HG03565 (cell line): ENCODE results near the gene RACGAP1.

ENCODE experiments used
- ATAC-seq: cut with Tn5 transposase; IDR thresholded peaks from one replicate; pipeline ENCODE4 v1.9.1; 2021; ENCODE audit warnings: mild to moderate bottlenecking, moderate library complexity; ENCODE audit not compliant: unreplicated experiment

The RACGAP1 gene

GRCh38 chr12:49944718-49945117 lies 80.6 kb downstream of the RACGAP1 start:
- no peak for ATAC-seq

GRCh38 chr12:49944046-49944445 lies 81.2 kb downstream of the RACGAP1 start:
- no peak for ATAC-seq

GRCh38 chr12:49943625-49943960 lies 81.7 kb downstream of the RACGAP1 start:
- no peak for ATAC-seq

- ATAC-seq = no peak
These were observed 82.2 kb downstream of the RACGAP1 start for GRCh38 chr12:49942921-49943624.

- no peak for ATAC-seq
These were observed 82.8 kb downstream of the RACGAP1 start for GRCh38 chr12:49942512-49942893.

- no peak for ATAC-seq
These were observed 83.5 kb downstream of the RACGAP1 start for GRCh38 chr12:49941556-49942511.

GRCh38 chr12:49939707-49940106 lies 85.6 kb downstream of the RACGAP1 start:
- ATAC-seq = no peak

- no peak for ATAC-seq
These were observed 86.0 kb downstream of the RACGAP1 start for GRCh38 chr12:49939307-49939706.
